ENCODE results near the gene LSS. TPM values are rescaled to one million over a fixed set of nuclear protein-coding genes. Genes with fewer than 3 reads are reported as not detected.

LSS gene
- total RNA-seq, 3 donors from 2014 or later (not counting 1 experiment from before 2014, with no cell fraction given), result 59.9 to 82.2 (median 62.7) TPM

DNA sequence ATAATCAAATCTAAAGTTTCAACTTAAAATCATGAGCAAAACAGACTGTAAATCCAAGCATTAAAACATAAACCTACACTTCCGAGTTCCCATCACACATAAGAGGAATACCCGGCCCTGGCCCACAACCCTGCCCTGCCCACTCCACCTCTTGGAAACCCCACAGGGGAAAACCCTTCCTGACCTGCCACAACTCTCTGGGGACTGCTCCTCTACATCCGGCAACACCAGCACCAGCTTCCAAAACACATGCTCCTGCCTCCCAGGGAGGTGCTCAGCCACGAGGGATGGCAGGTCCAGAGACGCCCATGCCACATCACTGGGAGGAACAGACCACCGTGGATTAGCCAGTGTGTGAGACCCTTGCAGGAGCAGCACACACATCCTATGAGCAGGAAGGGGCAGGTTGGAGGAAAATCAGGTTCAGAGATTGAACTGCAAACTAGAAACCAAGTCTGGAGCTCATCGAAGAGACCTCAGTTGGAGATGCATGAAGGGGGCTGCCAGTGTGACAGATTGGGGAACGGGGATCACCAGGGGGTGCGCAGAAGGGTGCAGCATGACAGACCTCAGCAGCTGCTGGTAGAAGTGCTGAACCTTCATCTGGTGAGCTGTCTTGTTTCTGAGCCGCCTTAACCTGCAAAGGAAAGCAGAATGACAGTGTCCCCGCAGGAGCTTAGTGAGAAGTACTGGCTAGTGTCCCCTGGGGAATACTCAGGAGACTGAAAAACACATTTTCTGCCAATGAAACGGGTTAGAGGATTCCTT lies 25.8 kb upstream of the LSS start:
- peak overlapping the region; percentile 65 for H3K27ac ChIP-seq (ENCODE audit: low read length)
- intact Hi-C loops (cut with micrococcal nuclease), result no loop called here

DNA sequence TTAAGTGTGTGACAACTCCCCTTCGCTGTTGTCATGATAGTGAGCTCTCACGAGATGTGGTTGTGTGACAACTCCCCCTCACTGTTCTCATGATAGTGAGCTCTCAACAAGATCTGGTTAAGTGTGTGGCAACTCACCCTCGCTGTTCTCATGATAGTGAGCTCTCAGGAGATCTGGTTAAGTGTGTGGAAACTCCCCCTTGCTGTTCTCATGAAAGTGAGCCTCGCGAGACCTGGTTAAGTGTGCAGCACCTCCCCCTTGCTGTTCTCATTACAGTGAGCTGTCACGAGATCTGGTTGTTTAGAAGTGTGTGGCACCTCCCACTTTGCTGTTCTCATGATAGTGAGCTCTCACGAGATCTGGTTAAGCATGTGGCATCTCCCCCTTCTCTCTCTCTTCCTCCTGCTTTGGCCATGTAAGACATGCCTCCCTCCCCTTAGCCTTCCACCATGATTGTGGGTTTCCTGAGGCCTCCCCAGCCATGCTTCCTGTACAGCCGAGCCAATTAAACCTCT lies 25.1 kb upstream of the LSS start:
- peaks cover 15% of the 10 kb centered on the region for H3K36me3 Mint-ChIP-seq
- peak; percentile 48 to 77 for DNase-seq
- peaks cover 68% of the 10 kb centered on the region for H3K36me3 ChIP-seq (ENCODE audit: control insufficient read depth, insufficient read depth, low read length)
- peak overlapping the region; percentile 71 for H3K4me3 Mint-ChIP-seq
- H3K9me3 ChIP-seq (ENCODE audit: control insufficient read depth, insufficient read depth, low read length), result no peaks in the 10 kb centered on the region
- H3K4me1 Mint-ChIP-seq, result peaks cover 41 to 48% of the 10 kb centered on the region in 2 donors
- intact Hi-C loops (cut with micrococcal nuclease), result loop anchor here (2.0 kb wide), 1 partner anchor 25 kb away; the partner anchor contains the start of gene LSS
- peak; percentile 92 to 93 (median 93) for ATAC-seq
- peaks cover 29% of the 10 kb centered on the region for H3K4me1 ChIP-seq (ENCODE audit: control insufficient read depth, insufficient read depth, low read length)
- H3K27ac Mint-ChIP-seq, result peak overlapping the region; percentile 96 to 97
- 36% methylated on average over 8 of the region's 8 CpGs for WGBS (ENCODE audit: insufficient coverage)
- no peak overlapping the region for H3K4me3 ChIP-seq (ENCODE audit: low read length)
- H3K27ac ChIP-seq (ENCODE audit: low read length), result peak overlapping the region; percentile 65
- no peaks in the 10 kb centered on the region for H3K27me3 Mint-ChIP-seq (ENCODE audit: low read depth in 2 of 2)
- H3K27me3 ChIP-seq (ENCODE audit: control insufficient read depth, insufficient read depth, low read length), result no peaks in the 10 kb centered on the region
- no peaks in the 10 kb centered on the region for H3K9me3 Mint-ChIP-seq
- TF ChIP-seq, protein P1, sequence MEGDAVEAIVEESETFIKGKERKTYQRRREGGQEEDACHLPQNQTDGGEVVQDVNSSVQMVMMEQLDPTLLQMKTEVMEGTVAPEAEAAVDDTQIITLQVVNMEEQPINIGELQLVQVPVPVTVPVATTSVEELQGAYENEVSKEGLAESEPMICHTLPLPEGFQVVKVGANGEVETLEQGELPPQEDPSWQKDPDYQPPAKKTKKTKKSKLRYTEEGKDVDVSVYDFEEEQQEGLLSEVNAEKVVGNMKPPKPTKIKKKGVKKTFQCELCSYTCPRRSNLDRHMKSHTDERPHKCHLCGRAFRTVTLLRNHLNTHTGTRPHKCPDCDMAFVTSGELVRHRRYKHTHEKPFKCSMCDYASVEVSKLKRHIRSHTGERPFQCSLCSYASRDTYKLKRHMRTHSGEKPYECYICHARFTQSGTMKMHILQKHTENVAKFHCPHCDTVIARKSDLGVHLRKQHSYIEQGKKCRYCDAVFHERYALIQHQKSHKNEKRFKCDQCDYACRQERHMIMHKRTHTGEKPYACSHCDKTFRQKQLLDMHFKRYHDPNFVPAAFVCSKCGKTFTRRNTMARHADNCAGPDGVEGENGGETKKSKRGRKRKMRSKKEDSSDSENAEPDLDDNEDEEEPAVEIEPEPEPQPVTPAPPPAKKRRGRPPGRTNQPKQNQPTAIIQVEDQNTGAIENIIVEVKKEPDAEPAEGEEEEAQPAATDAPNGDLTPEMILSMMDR (IDR thresholded peaks at IDR 0.05), result no peak

More for the DNA sequence above, 25.8 kb upstream of the LSS start:
- WGBS (ENCODE audit: insufficient coverage), result 77% methylated on average over 12 of the region's 12 CpGs
- TF ChIP-seq, protein P1 (IDR thresholded peaks at IDR 0.05), result no peak
- Mint-ChIP-seq H3K27ac (peak overlapping the region; percentile 96 to 97), H3K9me3 (no peaks in the 10 kb centered on the region), H3K4me1 (peaks cover 41 to 48% of the 10 kb centered on the region in 2 donors), H3K4me3 (peak overlapping the region; percentile 71), H3K27me3 (ENCODE audit: low read depth in 2 of 2) (no peaks in the 10 kb centered on the region), H3K36me3 (peaks cover 15% of the 10 kb centered on the region)
- Histone ChIP-seq H3K36me3 (ENCODE audit: control insufficient read depth, insufficient read depth, low read length) (peaks cover 70% of the 10 kb centered on the region), H3K4me1 (ENCODE audit: control insufficient read depth, insufficient read depth, low read length) (peaks cover 29% of the 10 kb centered on the region), H3K27me3 (ENCODE audit: control insufficient read depth, insufficient read depth, low read length) (no peaks in the 10 kb centered on the region), H3K9me3 (ENCODE audit: control insufficient read depth, insufficient read depth, low read length) (no peaks in the 10 kb centered on the region), H3K4me3 (ENCODE audit: low read length) (no peak overlapping the region)
- DNase-seq, result no peak
- ATAC-seq, result no peak

DNA sequence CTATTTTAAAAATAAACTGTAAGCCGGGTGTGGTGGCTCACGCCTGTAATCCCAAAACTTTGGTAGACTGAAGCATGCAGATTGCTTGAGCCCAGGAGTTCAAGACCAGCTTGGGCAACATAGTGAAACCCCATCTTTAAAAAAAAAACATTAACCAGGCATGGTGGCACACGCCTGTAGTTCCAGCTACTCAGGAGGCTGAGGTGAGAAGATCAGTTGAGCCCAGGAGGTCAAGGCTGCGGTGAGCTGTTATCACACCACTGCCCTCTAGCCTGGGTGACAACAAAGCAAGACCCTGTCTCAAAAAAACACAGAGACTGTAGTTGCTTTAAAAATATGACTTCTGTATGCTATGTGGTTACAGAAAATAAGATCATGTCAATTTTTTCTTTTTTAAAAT lies 24.3 kb upstream of the LSS start:
- 85% methylated on average over 4 of the region's 4 CpGs for WGBS (ENCODE audit: insufficient coverage)
- Histone ChIP-seq H3K36me3 (ENCODE audit: control insufficient read depth, insufficient read depth, low read length) (peaks cover 63% of the 10 kb centered on the region), H3K27me3 (ENCODE audit: control insufficient read depth, insufficient read depth, low read length) (no peaks in the 10 kb centered on the region), H3K27ac (ENCODE audit: low read length) (peak overlapping the region; percentile 65), H3K4me3 (ENCODE audit: low read length) (no peak overlapping the region), H3K4me1 (ENCODE audit: control insufficient read depth, insufficient read depth, low read length) (peaks cover 29% of the 10 kb centered on the region), H3K9me3 (ENCODE audit: control insufficient read depth, insufficient read depth, low read length) (no peaks in the 10 kb centered on the region)
- intact Hi-C loops (cut with micrococcal nuclease), result loop anchor here (2.0 kb wide), 1 partner anchor 24 kb away; the partner anchor contains the start of gene LSS
- H3K27me3 Mint-ChIP-seq (ENCODE audit: low read depth in 2 of 2), result no peaks in the 10 kb centered on the region
- peaks cover 15% of the 10 kb centered on the region for H3K36me3 Mint-ChIP-seq
- H3K9me3 Mint-ChIP-seq, result no peaks in the 10 kb centered on the region
- H3K4me3 Mint-ChIP-seq, result peak overlapping the region; percentile 71
- ATAC-seq (no peak), DNase-seq (no peak)
- TF ChIP-seq, protein P1 (IDR thresholded peaks at IDR 0.05), result no peak
- peaks cover 41 to 48% of the 10 kb centered on the region in 2 donors for H3K4me1 Mint-ChIP-seq
- H3K27ac Mint-ChIP-seq, result peak overlapping the region; percentile 96 to 97

Data from natural killer cell (primary cell).